ENCODE results near the gene ZFR2.

GRCh38 chr19:3765121-3765520, 103.7 kb downstream of the ZFR2 start:
- TF ChIP-seq CTCF (IDR thresholded peaks at IDR 0.05): no peak
- no peak for TF ChIP-seq POLR2A (IDR thresholded peaks at IDR 0.05)

All from lower leg skin (tissue), 3 donors.